Aorta (tissue), 5 donors: ENCODE data around the gene NONO. TPM values are rescaled to one million over a fixed set of nuclear protein-coding genes. Genes with fewer than 3 reads are reported as not detected.
"Not testable (repeated sequence)": the region's sequence is repeated elsewhere in the genome, so short reads cannot be mapped to it uniquely, and the experiment has no call there.

Source experiments
- ATAC-seq: fragments of 200-7000 bp; cut with Tn5 transposase; one replicate; pipeline ENCODE4 v1.9.1; 2022; ENCODE audit warnings: moderate library complexity; ENCODE audit not compliant: low FRiP score
- DNase-seq, 2 donors: peaks; one replicate each; pipeline ENCODE4 v3.0.0-alpha.2; 2020
- H3K27ac ChIP-seq, 2 donors: one replicate each; pipeline ENCODE4 v1.5.1; 2013; ENCODE audit warnings: low read length in 2 of 2, mild to moderate bottlenecking in 2 of 2, moderate library complexity in 2 of 2, control low read depth in 1 of 2, inconsistent platforms in 1 of 2, low read depth in 1 of 2
- H3K27me3 ChIP-seq, 2 donors: one replicate each; pipeline ENCODE4 v1.6.1; 2013; ENCODE audit warnings: control low read depth in 1 of 2, low read length in 1 of 2, mild to moderate bottlenecking in 1 of 2, moderate library complexity in 1 of 2; ENCODE audit not compliant: insufficient read depth in 2 of 2, control insufficient read depth in 1 of 2
- H3K36me3 ChIP-seq, 2 donors: one replicate each; pipeline ENCODE4 v1.6.1; 2013; ENCODE audit warnings: control low read depth in 1 of 2, low read length in 1 of 2, mild to moderate bottlenecking in 1 of 2; ENCODE audit not compliant: insufficient read depth in 2 of 2, control insufficient read depth in 1 of 2
- H3K4me1 ChIP-seq, 2 donors: one replicate each; pipeline ENCODE4 v1.6.1; 2013; ENCODE audit warnings: low read length in 2 of 2, control low read depth in 1 of 2, mild to moderate bottlenecking in 1 of 2, moderate library complexity in 1 of 2; ENCODE audit not compliant: insufficient read depth in 2 of 2, control insufficient read depth in 1 of 2
- H3K4me3 ChIP-seq, 2 donors: one replicate each; pipeline ENCODE4 v1.5.1; 2013; ENCODE audit warnings: low read length in 2 of 2, control low read depth in 1 of 2, mild to moderate bottlenecking in 1 of 2
- H3K9me3 ChIP-seq: one replicate; pipeline ENCODE4 v1.6.1; 2013; ENCODE audit warnings: mild to moderate bottlenecking, low read length; ENCODE audit not compliant: control insufficient read depth
- WGBS, 2 donors: extraction: QIAGEN DNeasy Blood & Tissue Kit; methylation state at CpG; one replicate each; pipeline ENCODE4 v1.1.7; 2013; 5-methylcytosine and 5-hydroxymethylcytosine counted together
- intact Hi-C, 2 donors: fragments of 100-400 bp; cut with DNase I; formaldehyde crosslinking; loops; one replicate each; pipeline versions ENCODE4 v1.14.2 to v1.15.0; 2022
- polyA plus RNA-seq, 2 donors: library from polyadenylated mRNA; stranded (reverse); fragments of 200-250 nt; gene quantifications; one replicate each; pipeline ENCODE4 v1.2.3, GENCODE V29; 2013
- total RNA-seq, 2 donors: library from RNA; stranded (reverse); fragmentation: NEBNext Ultra II Directional; extraction: Animal tissue kit (Norgen Biotek cat#: 25700); gene quantifications; one replicate each; pipeline ENCODE4 v1.2.1, GENCODE V29; 2021
- donor health status: healthy with polysubstance abuse.
- donor health status: Bipolar disorder and iron deficiency.
- donor health status: DM: no; HTN: no; CAD: no.
- donor health status: DM: no; HTN: no; CAD: no.
- donor health status: DM: yes; HTN: yes; CAD: no.

Gene NONO
- total and polyA plus RNA-seq, 4 donors, result 85.8 to 208 (median 175) TPM

GRCh38 chrX:71272313-71272712 is 11.1 kb upstream of the NONO start:
- H3K27ac ChIP-seq, H3K9me3 ChIP-seq, ATAC-seq, intact Hi-C loops, H3K4me1 ChIP-seq, H3K36me3 ChIP-seq, H3K4me3 ChIP-seq, H3K27me3 ChIP-seq, DNase-seq: not testable (repeated sequence)
- 93 to 96% methylated on average over 2 of the region's 2 CpGs for WGBS, 2 donors

- H3K9me3 ChIP-seq, H3K4me1 ChIP-seq, DNase-seq, intact Hi-C loops, H3K36me3 ChIP-seq, ATAC-seq, H3K27ac ChIP-seq, H3K27me3 ChIP-seq, H3K4me3 ChIP-seq: not testable (repeated sequence)
- WGBS, 2 donors, result 94 to 97% methylated on average over 11 of the region's 11 CpGs
Measured at GRCh38 chrX:71281300-71281699, 2.1 kb upstream of the NONO start.

- Histone ChIP-seq H3K4me1 (no peaks in the 10 kb centered on the region), H3K9me3 (no peaks in the 10 kb centered on the region), H3K27me3 (no peaks in the 10 kb centered on the region), H3K4me3 (no peak overlapping the region), H3K36me3 (no peaks in the 10 kb centered on the region), H3K27ac (peak overlapping the region in 1 of 2 donors; percentile 73)
- no peak for DNase-seq
- ATAC-seq, result peak; percentile 84
- intact Hi-C loops, result no loop called here
- 19 to 36% methylated on average over 16 of the region's 16 CpGs for WGBS, 2 donors
Measured at GRCh38 chrX:71282514-71283402, 677 bp upstream of the NONO start.

- intact Hi-C loops, result no loop called here
- DNase-seq (no peak), ATAC-seq (no peak)
- no peak overlapping the region for H3K4me3 ChIP-seq
- H3K4me1 ChIP-seq, result no peaks in the 10 kb centered on the region
- no peaks in the 10 kb centered on the region for H3K36me3 ChIP-seq
- no peaks in the 10 kb centered on the region for H3K9me3 ChIP-seq
- H3K27me3 ChIP-seq, result no peaks in the 10 kb centered on the region
- H3K27ac ChIP-seq, result no peak overlapping the region
Measured at GRCh38 chrX:71285929-71286328, 2.5 kb downstream of the NONO start.

- Histone ChIP-seq H3K36me3 (no peaks in the 10 kb centered on the region), H3K4me1 (no peaks in the 10 kb centered on the region), H3K27me3 (no peaks in the 10 kb centered on the region), H3K9me3 (no peaks in the 10 kb centered on the region), H3K4me3 (no peak overlapping the region), H3K27ac (no peak overlapping the region)
- DNase-seq (no peak), ATAC-seq (no peak)
- intact Hi-C loops, result no loop called here
- 25 to 48% methylated on average over 6 of the region's 6 CpGs for WGBS, 2 donors
Measured at GRCh38 chrX:71291381-71291780, 7.9 kb downstream of the NONO start.

DNA sequence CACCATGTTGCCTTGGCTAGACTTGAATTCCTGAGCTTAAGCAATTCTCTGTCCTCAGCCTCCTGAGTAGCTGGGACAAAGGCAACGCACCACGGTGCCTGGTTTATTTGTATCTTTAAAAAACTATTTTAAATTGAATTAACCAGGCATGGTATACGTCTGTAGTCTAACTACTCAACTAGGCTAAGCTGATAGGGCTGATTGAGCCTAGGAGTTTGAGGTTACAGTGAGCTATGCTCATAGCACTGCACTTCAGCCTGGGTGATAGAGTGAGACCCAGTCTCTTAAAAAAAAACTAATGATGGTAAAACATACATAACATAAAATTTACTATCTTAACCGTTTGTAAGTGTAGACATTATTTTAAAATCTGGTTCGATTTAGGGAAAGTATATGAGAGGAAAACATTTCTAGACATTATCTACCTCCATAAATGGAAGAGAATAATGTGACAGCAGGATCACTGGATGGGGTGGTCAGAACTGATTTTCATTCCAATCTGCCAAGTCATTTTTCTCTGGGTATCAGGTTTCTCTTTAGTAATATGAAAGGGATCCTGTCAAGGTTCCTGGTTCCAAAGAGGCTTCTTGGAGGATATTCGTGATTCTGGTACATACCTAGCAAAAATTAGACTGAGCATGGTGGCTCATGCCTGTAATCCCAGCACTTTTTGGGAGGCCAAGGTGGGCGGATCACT is 9.4 kb downstream of the NONO start:
- DNase-seq, result no peak
- peaks cover 0 to 1% of the 10 kb centered on the region in 2 donors for H3K36me3 ChIP-seq
- ATAC-seq, result no peak
- no peaks in the 10 kb centered on the region for H3K9me3 ChIP-seq
- intact Hi-C loops, result no loop called here
- no peak overlapping the region for H3K27ac ChIP-seq
- H3K27me3 ChIP-seq, result no peaks in the 10 kb centered on the region
- H3K4me3 ChIP-seq, result no peak overlapping the region
- 67 to 78% methylated on average over 7 of the region's 7 CpGs for WGBS, 2 donors
- H3K4me1 ChIP-seq, result no peaks in the 10 kb centered on the region

GRCh38 chrX:71296806-71297205 is 13.4 kb downstream of the NONO start:
- DNase-seq (peak in 1 of 2 donors; percentile 20), ATAC-seq (no peak)
- WGBS, 2 donors, result 83 to 94% methylated on average over 6 of the region's 6 CpGs
- Histone ChIP-seq H3K4me3 (no peak overlapping the region), H3K9me3 (no peaks in the 10 kb centered on the region), H3K36me3 (peaks cover 0 to 1% of the 10 kb centered on the region in 2 donors), H3K27ac (no peak overlapping the region), H3K27me3 (no peaks in the 10 kb centered on the region), H3K4me1 (no peaks in the 10 kb centered on the region)
- intact Hi-C loops, result no loop called here

DNA sequence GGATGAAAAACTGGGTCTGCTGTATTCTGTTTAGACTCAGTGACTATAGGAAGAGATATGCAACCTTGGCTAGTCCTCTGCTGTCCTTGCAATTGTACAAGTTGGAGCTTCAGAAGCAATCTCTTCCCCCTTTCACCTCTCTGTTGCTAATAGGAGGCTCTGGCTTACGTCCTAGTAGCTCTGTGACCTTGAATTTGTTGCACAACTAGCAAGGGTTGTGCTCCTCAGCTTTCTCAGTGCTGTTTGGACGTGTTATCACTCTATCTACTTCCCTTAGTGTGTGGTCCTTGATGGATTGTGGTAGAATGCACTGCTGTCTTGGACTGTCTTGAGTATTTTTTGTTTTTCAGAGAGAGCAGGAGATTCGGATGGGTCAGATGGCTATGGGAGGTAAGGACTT is 14.7 kb downstream of the NONO start:
- ATAC-seq, result no peak
- H3K36me3 ChIP-seq, result peaks cover 0 to 1% of the 10 kb centered on the region in 2 donors
- intact Hi-C loops, result no loop called here
- no peak for DNase-seq
- no peaks in the 10 kb centered on the region for H3K4me1 ChIP-seq
- WGBS, 2 donors, result 63 to 77% methylated on average over 3 of the region's 3 CpGs
- H3K4me3 ChIP-seq, result no peak overlapping the region
- no peaks in the 10 kb centered on the region for H3K27me3 ChIP-seq
- no peaks in the 10 kb centered on the region for H3K9me3 ChIP-seq
- H3K27ac ChIP-seq, result no peak overlapping the region

DNA sequence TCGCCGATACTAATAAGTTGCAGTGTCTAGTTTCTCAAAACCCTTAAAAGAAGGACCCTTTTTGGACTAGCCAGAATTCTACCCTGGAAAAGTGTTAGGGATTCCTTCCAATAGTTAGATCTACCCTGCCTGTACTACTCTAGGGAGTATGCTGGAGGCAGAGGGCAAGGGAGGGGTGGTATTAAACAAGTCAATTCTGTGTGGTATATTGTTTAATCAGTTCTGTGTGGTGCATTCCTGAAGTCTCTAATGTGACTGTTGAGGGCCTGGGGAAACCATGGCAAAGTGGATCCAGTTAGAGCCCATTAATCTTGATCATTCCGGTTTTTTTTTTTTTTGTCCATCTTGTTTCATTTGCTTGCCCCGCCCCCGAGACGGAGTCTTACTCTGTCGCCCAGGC is 16.6 kb downstream of the NONO start:
- H3K27ac ChIP-seq, DNase-seq, H3K4me1 ChIP-seq, H3K4me3 ChIP-seq, H3K27me3 ChIP-seq, H3K9me3 ChIP-seq, intact Hi-C loops, H3K36me3 ChIP-seq, ATAC-seq: not testable (repeated sequence)
- 64 to 76% methylated on average over 7 of the region's 7 CpGs for whole genome bisulfite sequencing, 2 donors
